ENCODE data around the gene COP1.

COP1 gene

DNA sequence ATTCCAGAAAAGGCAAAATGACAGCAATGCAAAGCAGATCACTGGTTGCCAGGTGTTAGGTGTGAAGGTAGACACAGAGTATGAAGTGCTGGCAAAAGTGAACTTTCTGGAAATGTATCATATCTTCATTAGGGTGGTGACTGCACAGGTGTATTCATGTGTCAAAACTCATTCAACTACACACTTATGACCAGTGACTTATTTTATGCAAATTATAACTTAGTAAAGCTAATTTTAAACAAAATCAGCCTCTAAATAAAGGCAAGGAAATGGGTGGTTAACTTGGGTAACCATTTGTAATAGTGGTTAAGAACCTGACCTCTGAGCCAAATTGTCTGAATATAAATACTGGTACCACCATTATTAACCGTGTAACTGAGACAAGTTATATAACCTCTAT lies 7.4 kb downstream of the COP1 start:
- DNase-seq (ENCODE audit: low read depth), result no peak

DNA sequence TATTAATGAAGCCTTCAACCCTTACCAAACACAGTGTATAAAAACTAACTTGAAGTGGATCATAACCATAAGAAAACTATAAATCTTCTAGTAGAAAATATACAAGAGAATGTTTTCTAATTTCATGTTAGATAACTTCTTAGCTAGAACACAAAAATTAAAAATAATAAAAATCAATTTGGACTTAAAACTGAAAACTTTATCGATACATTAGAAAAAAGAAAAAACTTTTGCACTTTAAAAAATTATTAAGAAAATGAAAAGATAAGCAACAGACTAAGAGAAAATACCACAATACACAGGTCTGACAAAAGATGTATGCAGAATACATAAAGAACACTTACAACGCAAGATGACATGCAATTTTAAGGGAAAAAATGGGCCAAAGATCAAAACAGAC lies 8.7 kb downstream of the COP1 start:
- no peak for DNase-seq (ENCODE audit: low read depth)

DNA sequence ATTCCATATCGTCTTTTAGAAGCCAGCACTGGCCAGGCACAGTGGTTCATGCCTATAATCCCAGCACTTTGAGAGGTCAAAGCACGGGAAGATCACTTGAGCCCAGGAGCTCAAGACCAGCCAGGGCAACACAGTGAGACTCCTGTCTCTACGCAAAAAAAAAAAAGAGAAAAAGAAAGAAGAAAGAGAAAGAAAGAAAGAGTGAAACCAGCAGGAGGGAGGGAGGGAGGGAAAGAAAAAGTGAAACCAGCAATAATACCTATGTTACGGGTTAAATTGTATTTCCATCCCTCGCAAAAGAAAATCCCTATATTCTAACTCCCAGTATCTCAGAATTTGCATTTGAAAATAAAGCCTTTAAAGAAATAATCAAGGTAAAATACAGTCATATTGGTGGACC lies 10.4 kb downstream of the COP1 start:
- no peak for DNase-seq (ENCODE audit: low read depth)

DNA sequence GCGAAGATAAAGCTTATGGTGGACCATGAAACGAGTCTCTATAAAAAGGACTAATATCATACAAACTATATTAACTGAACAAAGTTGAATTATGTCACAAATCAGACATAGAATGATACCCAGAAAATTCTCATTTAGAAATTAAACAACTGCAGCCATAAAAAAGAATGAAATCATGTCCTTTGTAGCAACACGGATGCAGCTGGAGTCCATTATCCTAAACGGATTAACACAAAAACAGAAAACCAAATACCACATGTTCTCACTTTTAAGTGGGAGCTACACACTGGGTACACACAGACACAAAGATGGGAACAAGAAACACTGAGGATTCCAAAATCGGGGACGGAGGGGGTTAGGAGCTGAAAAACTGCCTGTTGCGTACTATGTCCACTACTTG lies 11.5 kb downstream of the COP1 start:
- no peak for DNase-seq (ENCODE audit: low read depth)

DNA sequence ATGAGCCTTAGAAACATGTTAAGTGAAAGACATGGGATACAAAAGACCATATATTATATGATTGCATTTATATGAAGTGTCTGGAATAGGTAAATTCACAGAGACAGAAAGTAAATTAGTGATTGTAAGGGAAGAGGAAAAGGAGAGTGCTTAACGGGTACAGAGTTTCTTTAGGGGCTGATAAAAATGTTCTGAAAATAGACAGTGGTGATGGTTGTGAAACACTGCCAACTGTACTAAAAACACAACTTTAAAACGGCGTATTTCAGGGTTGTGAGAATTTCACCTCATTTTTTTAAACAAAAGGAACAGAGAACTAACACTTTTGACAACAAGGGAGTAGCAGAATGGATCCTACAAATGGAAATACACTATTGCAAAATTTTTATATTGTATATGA lies 13.4 kb downstream of the COP1 start:
- DNase-seq (ENCODE audit: low read depth), result no peak

DNA sequence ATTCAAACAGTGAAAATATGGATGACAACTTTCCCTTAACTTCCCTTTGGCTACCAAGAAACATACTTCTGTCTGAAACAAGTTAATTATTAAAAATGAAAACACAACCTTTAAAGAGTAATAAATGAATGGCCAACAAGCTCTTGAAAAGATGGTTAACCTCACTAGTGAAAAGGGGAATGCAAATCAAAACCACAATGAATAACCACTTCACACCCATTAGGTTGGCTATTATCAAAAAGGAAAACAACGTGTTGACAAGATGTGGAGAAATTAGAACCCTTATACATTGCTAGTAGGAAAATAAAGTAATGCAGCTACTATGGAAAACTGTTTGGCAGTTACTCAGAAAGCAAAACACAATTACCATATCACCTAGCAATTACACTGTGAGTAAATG lies 14.1 kb downstream of the COP1 start:
- DNase-seq (ENCODE audit: low read depth), result no peak

DNA sequence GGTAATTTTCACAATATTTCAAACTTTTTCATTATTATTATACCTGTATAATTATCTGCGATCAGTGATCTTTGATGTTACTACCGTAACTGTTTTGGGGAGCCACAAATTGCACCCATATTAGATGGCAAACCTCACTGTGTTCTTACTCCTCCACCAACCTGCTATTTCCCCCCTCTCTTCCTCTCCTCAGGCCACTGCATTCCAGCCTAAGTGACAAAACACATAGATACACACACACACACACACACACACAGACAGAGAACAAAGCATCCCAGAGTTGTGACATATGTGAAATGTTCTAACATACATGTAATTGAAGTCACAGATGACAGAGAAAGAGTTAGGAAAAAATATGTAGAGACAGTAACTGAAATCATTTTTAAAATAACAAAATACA lies 18.5 kb downstream of the COP1 start:
- DNase-seq (ENCODE audit: low read depth), result no peak

DNA sequence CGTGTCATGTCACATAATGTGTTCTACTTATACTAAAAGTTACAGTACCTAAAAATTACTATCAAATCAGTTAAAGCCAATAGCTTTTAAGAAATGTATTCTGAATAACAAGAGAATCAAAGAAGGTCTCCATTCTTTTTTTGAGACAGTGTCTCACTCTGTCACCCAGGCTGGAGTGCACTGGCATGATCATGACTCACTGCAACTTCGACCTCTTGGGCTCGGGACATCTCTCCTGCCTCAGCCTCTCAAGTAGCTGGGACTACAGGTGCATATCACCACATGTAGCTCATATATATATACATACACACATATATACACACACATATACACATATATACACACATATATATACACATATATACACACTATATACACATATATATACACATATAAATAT lies 20.1 kb downstream of the COP1 start:
- no peak for DNase-seq (ENCODE audit: low read depth)

DNA sequence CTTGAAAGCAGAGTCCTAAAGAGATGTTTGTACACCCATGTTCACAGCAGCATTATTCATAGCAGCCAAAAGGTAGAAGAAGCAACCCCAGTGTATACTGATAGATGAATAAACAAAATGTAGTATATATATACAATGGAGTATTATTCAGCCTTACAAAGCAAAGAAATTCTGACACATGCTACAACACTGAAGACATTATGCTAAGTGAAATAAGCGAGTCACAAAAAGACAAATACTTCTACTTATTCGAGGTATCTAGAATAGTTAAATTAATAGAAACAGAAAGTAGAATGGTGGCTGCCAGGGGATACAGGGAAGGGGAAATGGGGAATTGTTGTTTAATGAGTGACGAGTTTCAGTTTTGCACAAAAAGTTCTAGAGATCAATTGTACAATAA lies 23.5 kb downstream of the COP1 start:
- DNase-seq (ENCODE audit: low read depth), result no peak

DNA sequence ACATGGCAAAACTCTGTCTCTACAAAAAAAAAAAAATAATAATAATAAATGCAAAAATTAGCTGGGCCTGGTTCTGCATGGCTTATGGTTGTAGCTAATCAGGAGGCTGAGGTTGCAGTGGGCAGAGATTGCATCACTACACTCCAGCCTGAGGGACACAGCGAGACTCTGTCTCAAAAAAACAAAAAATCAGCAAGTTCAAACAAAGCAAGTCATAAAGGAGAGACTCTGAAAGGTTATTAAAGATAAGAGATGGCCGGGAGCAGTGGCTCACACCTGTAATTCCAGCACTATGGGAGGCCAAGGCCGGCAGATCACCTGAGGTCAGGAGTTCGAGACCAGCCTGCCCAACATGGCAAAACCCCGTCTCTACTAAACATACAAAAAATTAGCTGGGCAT lies 28.8 kb downstream of the COP1 start:
- DNase-seq (ENCODE audit: low read depth), result no peak

DNA sequence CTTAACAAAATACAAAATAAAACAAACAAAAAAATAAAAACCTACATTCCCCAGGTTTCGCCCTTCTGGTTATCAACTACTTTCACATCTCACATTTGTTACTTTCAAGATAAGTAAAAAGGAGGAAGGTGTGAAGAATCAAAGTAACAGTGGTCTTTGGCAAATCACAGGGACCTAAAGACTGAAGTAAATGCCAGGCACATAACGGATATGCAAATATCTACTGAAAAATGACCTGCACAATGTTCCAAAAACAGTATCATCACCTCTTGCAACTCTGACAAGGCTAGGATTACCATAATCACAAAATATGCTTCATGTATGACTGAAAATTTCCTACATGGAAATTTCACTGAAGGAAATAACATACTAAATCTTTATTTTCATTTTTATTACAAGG lies 29.3 kb downstream of the COP1 start:
- DNase-seq (ENCODE audit: low read depth), result no peak

DNA sequence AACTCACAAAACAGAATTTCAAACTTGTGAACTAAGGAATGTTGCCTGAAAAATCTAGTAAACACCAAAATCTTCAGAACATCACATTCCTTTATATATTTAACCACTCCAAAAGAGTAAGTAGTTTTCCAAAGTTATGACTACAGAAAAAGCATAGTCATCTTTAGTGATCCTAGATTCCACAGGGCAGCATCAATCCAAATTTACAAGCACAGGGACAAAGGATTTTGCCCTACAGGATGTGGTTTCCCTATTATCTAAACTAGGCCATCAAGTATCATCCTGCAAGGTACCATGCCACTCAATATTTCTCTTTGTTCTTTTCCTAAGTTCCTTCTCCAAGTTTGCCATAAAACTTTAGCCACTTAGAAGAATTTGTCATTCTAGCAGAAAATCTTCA lies 33.0 kb downstream of the COP1 start:
- no peak for DNase-seq (ENCODE audit: low read depth)

DNA sequence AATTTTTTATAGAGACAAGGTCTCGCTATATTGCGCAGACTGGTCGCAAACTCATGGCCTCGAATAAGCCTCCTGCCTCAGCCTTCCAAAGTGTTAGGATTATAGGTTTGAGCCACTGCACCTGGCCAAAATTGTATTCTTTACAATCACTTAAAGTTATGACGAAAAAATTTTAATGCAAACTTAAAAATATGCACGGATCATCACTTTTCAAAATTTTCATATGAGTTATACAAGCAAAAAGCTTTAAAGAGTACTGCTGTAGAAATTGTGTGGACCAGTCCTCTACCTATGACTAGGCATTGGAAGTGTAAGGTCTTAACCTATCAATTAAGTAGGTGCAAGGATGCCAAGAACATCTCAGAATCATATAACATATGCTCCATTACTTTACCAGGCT lies 34.9 kb downstream of the COP1 start:
- no peak for DNase-seq (ENCODE audit: low read depth)

DNA sequence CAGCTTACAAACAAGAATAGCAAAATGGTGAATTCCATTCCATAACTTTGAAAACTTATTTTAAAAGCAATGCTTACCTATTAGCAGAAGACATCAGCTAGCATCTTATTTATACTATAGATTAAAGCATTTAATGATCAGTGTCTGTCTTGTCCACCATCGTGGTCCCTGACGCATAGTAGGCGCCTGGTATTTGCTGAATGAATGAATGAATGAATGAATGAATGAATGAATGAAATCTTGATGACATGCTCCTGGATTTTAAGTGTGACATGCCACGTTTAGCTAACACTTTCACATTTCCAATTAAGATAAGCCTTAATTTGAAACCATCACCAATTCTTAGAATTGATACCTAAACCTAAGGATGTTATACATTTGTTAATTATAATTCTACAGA lies 39.9 kb downstream of the COP1 start:
- DNase-seq (ENCODE audit: low read depth), result no peak

DNA sequence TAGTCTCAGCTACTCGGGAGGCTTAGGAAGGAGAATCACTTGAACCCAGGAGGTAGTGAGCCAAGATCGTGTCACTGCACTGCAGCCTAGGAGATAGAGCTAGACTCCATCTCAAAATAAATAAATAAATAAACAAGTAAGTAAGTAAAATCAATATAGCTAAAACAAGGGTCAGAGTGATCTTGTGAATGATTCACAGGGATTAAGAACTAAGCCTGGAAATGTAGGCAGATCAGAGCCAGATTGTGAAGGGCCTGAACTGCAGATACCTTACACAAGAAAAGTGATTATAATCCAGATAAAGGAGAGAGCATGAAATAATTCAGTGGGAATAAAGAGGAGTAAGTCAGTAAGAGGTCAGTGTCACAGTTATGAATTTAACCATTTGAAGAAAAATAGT lies 41.5 kb downstream of the COP1 start:
- DNase-seq (ENCODE audit: low read depth), result no peak

DNA sequence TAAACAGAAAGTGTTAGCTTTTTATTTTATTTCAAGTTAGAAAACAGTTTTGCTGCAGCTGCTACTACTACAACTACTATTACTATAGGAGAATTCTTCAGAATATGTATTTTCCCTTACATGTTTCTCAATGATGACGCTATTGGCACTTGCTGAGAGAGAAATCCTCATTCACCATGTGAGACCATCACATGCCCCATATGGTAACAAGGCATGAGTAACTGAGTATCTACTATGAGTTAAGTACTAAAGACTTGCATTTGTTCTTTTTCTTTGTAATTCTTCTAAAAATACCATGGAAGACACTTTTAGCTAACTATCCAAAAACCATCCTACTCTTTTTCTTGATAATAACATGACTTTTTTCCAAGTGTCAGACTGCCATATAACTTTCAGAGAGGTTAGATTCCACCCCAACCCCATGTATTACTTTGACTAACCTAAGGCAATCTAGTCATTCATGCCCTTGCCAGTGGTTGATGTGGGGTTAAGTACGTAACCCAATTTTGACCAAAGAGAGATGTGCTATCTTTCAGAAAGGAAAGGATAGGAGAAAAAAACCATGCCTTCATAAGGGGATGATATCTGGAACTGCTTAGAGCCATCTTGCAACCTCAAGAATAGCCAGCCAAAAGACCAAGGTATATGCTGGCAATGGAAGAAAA lies 42.9 kb downstream of the COP1 start:
- DNase-seq (ENCODE audit: low read depth), result no peak

DNA sequence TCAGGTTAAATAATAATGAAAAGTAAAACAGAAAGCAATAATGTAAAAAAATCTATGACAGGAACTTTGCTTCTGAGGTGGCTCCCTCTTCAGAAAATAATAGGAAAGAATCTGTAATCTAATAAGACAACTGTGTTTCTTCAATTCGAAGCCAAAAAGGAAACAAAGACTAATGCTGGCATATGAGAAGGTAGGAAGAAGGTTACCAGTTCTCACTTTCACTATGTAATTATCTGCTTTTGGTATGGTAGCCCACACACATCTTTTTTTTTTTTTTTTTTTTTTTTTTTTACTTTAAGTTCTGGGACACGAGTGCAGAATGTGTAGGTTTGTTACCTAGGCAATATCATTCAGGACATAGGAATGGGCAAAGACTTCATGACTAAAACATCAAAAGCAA lies 47.1 kb downstream of the COP1 start:
- DNase-seq (ENCODE audit: low read depth), result no peak

DNA sequence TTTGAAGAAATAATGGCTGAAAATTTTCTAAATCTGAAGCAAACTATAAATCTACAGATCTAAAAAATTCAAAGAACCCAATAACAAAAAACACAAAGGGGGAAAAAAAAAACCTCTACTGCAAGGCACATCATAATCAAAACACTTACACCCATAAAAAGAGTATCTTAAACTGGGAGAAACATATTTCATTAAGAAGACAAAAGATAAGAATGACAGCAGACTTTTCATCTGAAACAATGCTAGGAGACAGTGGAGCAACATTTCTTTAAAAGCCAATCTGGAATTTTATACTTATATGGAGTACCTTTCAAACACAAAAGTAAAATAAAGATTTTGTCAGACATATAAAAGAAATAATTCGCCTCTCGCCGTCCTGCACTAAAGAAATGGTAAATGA lies 49.1 kb downstream of the COP1 start:
- DNase-seq (ENCODE audit: low read depth), result no peak

DNA sequence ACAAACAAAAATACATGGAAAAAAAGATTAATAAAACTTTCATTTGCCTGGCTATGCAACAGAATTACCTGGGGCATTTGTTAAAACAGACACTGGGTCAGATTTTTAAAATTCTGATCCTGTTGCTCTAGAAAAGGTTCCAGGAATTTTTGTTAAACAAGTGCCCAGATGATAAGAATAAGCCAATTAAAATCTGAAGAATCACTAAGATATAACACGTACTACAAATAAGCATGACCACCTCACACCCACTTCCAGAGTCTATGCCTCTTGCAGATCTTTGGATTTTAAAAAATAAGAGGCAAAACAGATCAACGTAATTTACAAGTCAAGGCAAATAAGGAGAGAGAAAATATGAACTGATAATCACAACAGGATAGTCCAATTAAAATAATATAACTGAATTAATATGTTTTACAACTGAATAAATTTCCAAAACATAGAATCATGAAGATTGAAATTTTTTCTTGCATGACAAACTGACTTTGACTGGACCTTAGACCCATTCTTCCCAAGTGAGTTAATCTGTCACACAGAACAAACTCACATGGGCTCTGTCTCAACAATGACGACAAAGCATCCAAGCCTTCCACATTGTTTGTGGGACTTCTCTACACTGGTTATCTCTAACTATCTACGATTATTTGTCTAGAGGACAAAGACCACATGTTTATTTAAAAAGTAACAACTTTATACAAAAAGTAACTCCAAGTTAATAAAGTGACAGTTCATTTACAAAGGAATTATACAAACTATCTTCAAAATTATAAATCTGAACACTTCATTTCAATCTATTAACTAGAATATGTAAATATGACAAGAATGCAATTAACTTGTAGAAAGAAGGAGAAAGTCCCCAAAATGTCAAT lies 56.9 kb downstream of the COP1 start:
- no peak for DNase-seq (ENCODE audit: low read depth)

DNA sequence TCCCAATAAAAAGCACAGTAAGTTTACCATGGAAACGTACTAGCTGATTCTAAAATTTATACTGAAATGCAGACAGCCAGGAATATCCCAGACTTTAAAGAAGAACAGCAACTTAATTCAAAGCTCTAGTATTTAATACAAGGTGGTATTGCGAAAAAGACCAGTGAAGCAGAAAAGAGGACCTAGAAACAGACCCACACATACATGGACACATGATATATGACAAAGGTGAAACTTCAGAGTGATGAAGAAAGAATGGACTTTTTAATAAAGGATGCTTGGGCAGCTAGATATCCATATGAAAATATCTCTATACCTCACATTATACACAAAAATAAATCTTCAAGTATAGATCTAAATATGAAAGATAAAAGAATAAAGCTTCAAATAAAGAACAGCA lies 62.6 kb downstream of the COP1 start:
- no peak for DNase-seq (ENCODE audit: low read depth)

DNA sequence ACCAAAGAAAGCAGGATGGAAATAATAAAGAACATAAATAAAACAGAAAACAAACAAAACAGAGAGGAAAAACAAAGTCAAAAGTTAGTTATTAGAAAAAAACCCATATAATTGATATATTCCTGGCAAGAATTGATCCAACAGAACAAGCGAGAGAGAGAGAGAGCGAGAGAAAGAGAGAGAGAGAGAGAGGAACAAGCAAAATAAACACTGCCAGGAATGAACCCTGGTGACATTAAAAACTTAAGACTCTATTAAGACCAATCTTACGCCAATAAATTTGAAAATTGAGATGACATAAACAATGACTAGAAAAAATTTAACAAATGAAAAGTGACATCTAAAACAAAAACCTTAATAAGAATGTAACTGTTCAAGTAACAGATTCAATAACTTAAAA lies 64.1 kb downstream of the COP1 start:
- DNase-seq (ENCODE audit: low read depth), result no peak

DNA sequence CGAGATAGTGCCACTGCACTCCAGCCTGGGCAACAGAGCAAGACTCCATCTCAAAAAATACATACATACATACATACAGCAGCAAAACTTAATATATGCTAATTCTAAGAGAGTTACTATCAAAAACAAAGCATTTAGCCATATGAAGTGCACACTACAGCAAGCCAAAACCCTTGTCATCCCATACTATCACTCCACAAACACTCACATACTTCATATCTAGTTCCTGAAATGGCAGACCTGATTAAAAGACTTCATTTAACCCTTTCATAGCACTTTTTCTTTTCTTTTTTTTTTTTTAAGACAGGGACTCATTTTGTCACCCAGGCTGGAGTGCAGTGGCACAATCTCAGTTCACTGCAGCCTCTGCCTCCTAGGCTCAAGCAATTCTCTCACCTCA lies 65.6 kb downstream of the COP1 start:
- no peak for DNase-seq (ENCODE audit: low read depth)

DNA sequence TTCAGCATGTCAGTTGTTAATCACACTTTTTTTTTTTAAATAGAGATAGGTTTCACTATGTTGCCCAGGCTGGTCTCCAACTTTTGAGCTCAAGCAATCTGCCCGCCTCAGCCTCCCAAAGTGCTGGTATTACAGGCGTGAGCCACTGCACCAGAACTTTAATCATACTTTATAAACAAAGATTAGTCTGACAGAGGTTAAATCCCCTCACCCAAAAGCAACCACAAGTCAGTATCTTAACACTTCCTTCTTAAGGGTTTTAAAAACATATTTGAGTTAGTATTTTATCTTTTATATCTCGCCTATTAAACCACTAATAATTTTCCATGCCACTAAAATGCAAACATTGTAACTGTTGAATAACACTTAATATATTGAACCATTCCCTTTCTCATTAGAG lies 70.2 kb downstream of the COP1 start:
- DNase-seq (ENCODE audit: low read depth), result no peak

DNA sequence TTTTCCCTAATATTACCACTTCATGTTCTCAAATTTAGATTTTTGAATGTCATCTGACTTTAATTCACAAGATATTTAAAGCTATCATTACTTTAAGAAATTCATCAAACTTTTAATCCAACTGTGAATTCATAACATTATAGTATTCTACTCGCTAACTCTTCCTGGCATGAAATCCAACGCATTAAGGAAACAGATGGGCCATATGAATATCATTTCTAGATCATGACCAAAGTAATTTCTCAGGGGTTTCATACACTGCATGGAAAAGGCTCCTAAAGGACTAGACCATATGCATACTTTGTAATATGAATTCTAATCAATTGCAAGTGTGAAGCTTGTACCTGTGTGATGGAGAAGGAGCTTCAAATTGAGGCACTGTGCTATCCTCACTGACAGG lies 72.4 kb downstream of the COP1 start:
- DNase-seq (ENCODE audit: low read depth), result no peak

All from activated T-cell treated with anti-CD3 and anti-CD28 coated beads for 1 hour (primary cell).